HG03571 (cell line): Measurements from ENCODE around the gene C9orf85.

Experiments used
- ATAC-seq: cut with Tn5 transposase; IDR thresholded peaks from one replicate; pipeline ENCODE4 v1.9.1; 2021; ENCODE audit not compliant: unreplicated experiment

C9orf85 gene

DNA sequence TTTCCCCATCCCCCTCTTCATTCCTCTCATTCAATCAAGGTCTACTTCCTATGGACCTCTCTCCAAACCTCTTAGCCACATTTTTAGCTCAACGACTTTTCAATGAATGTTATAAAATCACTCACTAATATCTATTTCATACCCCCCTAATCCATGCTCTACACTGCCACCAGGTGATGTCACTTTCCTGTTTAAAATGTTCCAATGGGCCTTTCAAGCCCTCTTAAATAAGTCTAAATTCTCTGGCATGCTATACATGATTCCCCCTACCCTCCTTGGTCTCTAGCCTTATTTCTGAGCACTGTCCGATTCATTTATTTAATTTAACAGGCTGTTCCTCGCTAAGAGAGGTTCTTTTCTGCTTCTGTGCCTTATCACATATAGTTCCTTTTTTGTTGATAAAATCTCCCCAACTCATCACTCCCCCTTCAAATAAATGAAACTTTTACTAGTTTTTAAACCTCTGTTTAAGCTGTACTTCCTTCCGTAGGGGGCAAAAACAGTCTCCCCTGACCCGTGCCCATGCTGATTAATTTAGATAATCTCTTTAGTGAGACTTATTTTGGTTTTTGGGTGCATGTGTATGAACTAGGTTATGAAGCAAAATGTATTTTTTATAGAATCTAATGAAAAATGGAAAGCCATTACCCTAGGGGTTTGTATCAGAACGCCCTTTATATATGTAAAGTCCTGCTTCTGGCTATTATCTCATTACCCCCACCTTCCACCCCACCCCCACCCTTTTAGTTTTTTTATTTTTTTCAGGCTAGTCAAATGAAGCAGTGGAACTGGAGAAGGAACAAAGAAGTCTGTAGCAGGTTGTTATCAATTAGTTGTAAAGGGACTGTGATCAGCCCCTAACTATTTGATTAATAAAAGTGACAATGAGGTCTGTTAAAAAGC lies 9.5 kb upstream of the C9orf85 start:
- no peak for ATAC-seq

DNA sequence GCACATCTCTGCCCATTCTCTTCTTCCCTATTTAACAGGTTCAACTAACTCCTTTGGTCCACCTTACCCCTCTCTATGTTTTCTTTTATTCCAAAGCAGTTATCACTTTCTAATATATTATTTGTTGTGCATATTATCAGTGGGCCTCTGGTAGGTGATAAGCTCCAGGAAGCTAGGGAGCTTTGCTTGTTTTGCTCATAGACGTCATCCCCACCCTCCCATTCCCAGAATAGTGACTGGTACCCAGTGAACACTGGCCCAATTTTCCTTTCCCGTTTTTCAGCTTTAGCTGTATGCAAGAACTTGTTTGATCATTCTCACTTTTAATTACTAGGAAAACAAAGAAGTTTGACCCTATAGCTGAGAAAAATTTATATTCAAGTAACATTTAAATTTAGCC lies 7.4 kb upstream of the C9orf85 start:
- ATAC-seq, result no peak

DNA sequence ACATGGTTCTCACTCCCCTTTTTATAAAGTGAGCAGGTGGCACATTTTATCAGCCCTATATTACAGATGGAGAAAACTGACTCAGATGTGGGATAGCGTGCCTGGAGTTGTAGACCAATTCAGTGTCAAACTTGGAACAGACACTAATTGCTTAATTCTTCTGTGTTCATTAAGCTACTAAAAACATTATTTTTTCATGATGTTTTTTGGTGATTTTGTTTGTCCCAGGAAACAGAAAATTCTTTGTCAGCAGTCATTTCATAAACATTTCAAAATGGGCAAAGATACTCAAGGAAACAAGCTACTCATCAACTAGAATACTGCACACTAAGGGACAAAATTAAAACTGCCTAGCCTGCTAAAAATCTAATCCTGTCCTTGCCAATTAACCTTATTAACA lies 2.6 kb upstream of the C9orf85 start:
- ATAC-seq, result no peak

DNA sequence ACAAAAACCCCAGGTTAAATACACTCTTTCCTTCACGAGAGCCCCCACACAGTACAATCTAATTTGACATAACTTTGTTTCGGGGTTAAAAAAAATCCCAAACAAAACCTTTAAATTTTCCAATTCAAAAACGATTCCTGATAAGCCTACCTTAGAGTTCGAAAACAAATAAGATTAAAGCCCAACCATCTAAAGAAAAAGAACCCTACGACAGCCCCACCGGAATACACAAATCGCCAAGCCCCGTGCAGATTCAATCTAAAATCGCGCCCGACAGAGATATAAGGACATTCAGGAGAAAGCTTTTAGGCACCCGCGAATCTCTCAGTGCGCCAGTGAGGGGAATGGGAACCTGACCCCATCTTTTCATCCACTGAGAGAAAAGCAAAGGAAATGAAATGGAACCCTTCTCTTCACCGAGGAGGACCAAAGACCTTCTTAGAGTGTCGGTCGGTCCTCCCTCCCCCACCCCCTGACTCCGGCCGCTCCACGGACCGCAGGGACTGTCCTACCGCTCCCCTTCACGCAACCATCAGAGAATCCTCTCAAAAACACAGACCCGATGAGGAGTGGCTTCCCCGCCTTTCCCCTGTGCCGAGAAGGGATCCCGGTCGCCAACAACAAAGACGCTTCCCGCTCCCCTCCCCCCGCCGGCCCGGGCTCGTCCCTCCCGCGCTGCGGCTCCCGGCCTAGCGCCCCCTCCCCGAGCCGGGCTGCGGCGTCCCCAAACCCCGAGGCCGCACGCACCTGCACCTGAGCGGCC lies 1.4 kb upstream of the C9orf85 start:
- ATAC-seq, result no peak

DNA sequence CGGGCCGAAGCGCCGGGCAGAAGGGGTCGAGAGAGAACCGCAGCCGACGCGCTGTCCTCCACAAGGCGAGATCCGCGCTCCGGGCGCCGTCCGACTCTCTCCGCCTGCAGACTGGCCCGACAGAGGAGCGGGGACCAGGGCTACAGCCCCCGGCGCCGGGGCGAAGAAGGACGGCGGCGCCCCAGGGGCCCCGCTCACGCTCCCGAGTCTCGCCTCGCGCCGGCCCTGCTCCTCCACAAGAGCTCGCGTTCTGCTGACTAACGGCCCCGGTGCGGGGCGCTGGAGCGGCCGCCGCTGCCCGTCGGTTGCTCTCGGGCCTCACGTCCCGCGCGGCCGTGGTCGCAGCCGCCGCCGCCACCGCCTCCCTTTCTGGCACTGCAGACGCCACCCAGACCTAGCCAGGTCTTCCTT lies 784 bp upstream of the C9orf85 start:
- ATAC-seq, result peak; percentile 22

DNA sequence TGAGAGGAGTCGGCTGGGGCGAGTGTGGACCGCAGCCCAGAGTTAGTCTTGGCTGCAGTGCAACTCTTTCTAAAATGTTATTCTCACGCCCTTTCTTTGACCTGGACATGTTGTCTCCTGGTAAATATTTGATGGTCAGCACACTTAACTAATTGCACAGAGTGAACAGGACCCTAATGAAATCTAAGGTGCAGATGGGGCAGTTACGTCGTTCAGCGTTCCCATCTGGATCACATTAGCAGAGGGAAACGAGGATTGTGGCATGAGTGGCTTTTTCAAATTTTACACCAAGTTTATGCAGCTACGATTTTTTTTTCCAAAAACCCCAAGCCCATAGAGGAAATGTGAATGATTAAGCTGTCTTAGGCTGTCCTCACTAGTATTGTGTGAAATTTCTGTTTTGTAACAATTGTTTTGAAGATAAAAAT lies 483 bp downstream of the C9orf85 start:
- ATAC-seq, result no peak

DNA sequence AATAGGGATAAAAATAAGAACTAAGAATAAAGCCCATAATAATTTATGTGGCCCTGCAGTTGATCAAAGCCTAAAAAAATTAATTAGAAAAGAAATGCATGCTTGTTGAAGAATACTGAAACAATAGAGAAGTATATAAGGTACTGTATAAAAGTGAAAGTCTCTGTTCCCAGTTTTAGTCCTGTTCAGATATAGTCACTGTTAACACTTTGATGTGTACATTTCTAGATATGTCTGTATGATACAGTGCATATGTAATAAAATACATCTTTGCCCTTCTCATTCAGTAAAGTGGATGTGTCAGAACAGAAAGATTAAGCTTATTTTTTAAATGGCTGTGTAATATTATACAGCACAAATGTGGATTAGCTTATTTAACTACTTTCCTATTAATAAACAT lies 4.1 kb downstream of the C9orf85 start:
- no peak for ATAC-seq

DNA sequence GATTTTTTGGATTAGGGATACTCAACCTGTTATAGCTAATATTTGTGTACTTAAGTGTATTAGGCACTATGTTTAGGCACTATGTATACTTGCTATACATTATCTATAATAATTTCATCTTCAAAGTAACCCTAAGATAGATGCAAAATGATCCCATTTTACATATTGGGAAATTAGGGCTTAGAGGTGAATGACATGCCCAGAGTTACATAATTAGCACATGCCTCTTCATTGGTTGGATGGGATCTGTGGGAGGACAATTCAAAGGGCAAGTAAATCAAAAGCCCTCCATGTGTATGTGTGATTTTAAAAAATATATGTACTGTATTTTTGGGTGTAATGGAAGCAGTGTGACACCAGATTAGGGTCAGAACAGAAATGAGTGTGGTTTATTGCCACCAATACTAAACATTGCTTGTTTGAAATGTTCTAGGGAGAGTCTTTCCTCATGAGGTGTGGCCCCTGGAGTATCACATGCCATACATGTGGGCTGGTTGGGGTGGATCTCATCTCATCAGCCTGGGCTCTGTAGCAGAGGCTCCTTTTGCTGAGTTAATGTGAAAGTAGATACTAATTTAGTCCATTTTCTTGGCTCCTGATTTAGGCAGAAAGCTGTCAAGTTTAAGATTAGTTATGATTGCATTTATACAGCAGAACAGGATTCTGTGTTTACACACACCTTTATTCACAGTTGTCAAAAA lies 5.5 kb downstream of the C9orf85 start:
- ATAC-seq, result peak; percentile 59

DNA sequence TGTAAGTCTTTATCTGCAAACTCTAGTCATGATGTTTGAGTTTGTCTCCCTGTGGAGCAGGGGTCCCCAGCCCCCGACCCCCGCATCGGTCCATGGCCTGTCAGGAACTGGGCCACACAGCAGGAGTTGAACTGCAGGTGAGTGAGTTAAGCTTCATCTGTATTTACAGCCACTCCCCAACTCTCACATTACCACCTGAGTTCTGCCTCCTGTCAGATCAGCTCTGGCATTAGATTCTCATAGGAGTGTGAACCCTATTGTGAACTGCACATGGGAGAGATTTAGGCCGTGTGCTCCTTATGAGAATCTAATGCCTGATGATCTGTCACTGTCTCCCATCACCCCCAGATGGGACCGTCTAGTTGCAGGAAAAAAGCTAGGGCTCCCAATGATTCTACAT lies 7.0 kb downstream of the C9orf85 start:
- no peak for ATAC-seq

DNA sequence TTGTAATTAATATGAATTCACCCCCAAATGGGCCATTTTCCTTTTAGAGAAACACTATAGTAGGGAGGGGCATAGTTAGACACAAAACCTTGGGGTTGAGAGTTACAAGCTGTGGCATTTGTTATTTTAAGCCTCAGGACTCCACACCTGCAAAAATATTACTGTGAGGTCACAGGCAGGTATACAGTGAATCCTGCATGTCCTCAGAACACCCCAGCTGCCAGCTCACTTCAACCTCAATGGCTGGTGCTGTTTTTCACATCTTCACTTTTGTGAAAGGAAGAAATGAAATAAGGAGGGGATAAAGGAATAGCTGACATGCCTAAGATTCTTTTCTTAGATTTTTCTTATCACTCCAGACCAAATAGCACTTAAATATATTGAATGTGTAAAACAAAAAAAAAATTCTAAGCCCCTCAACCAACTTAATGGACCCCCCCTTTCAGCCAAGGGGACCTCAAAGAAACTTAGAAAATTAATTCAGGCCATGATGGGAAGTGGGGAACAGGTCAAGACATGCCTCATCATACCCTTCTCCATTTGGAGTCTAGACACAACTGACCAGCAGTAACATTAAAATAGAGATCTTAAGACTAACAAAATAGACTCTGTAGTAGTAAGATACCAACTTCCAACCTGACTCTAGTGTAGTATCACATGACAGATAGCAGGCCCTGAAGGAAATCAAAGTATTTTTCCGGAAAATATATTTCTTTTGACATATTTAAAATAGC lies 9.2 kb downstream of the C9orf85 start:
- ATAC-seq, result no peak

DNA sequence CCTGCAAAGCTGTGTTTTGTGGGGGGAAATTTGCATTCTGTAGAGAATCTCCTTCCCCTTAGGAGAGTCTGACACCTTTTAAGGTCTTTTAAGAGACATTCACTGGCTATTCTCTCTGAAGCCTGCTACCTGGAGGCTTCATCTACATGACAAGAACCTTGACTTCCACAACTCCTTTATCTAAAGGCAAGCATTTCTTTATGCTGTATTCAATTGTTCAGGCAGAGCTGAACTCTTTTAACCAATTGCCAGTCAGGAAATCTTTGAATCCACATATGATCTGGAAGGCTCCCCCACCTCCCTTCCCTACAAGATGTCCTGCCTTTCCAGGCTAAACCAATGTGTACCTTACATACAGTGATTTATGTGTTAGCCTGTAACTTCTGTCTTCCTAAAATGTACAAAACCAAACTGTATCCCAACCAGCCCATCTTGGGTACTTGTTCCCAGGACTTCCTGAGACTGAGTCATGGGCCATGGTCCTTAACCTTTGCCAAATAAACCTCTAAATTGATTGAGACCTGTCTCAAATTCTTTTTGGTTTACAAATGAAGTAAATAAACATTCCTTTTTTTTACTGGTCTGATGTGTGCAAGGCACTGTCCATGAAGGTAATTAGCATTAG lies 9.9 kb downstream of the C9orf85 start:
- no peak for ATAC-seq

DNA sequence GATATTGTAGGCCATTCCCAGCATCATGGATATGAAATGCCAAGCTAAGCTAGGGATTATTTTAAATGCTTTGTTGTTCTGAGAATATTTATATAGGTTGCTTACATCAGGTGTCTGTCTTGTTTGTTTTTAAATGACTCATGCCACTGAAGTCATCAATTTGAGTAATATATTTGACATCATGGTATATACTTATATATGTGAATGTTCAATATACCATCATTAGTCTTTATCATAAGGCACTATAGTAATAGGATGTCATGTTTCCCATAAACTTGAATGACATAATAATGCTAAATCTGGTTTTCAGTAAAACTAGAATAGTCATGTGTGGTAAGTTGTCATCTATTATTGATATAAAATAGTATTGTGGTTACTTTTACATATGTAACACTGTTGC lies 13.1 kb downstream of the C9orf85 start:
- no peak for ATAC-seq

DNA sequence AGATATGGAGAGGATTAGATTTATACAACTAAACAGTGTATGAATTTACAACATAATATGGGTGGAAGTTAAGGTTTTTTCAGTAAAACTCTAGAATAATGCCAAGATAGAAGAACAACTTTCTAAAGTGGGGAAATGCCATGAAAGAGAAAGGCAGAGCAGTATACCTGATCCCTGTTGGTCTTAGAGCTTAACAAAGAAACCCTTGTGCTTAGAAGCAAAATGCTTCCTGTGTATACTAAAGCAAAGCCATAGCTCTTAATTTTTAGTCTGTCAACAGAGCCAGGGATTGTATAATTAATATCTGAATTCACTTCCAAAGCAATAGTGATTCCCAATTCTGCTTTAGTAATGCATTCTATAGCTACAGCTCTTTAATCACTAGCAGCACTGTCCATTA lies 14.4 kb downstream of the C9orf85 start:
- no peak for ATAC-seq

DNA sequence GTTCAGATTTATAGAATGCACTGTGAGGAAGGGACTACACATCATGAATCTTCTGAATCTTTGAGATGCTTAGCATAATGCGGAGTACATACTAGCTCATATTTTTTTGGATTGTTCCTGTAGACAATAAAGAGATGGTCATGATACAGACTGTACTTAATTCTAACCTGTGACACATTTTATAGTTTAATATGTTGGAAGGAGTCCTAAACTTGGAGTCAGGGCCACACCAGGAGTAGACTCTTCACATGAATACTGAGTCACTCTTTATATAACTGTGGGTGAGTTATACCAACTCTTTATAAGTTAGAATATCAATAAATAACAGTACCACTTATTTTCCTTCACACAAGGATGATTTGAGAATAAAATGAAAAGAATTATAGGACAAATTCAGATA lies 16.9 kb downstream of the C9orf85 start:
- no peak for ATAC-seq

DNA sequence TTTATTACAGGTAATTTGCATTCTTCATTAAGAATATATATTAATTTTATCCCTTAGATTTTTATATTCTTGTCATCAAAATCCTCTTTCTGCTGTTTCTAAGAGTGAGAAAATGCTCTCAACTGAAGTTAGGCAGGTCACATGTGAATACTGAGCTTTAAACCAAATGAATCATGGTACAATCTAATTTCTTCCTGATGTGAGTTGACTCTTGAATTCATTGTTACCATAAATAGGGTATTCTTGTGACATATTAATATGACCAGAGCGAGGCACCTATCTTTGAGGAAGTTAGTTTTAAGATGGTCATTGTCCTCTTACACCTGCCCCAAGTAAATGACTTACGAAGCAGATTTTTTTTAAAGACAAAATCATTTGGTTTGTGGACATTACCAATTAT lies 17.4 kb downstream of the C9orf85 start:
- no peak for ATAC-seq

DNA sequence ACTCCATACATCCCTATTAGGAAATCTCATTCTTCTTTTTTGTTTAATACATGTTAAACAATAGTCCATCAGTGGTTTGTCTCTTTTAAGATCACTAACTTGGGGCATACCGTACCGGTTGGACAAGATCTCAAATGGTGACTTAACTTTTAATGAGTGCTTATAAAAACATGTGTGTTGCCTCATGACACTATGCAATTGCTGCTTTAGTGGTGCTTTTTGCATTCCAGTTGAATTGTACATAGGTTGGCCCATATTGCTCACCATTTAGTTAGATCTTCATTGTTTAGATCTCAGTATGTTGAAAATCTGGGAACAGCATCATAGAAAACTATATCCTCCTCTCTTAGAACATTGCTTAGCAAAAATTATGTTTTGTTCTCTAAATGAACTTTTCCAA lies 17.8 kb downstream of the C9orf85 start:
- no peak for ATAC-seq

DNA sequence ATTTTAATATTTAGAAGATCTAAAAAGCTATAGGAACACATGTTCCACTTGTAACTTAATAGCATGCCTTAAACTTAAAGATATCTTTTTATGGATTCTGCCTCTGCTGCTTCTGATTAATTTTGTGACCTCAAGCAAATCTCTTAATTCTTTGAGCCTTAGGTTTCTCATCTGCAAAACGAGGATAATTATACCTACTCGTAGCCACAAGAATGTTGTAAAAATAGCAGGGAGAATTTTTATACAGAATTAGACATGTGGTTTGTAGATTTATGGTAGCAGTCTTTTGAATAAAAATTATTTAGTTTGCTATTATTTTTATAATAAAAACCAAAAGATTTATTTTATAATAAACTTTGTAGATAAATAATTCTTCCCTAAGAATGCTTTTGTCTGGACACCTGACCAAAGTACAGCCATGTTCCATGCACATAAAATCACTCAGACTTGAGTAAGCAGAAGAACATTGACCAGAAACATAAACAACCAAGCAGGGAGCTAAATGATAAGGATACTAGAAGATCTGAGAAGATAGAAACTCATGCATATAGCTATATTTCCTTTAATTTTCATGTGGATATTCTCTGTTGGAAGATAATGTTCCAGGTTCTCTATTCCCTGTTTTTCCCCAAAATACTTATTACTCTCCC lies 18.5 kb downstream of the C9orf85 start:
- ATAC-seq, result no peak

DNA sequence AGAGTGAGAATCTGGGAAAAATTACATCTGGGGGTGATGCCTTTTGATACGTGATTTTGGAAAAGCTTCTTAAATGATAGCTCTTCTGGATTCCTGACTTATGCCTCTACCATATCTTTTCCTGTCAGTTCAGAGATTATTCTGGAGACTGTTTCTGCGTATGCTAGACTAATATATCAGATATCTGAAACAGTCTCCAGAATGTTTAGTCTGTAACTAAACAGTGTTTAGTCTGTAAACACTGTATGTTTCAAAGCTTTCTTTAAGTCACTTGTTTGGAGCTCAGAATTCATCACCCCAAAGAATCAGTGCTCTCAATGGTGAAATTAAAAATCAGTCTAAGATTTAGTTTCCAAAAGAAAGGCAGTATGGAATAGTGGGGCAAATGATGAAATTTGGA lies 19.7 kb downstream of the C9orf85 start:
- ATAC-seq, result no peak

DNA sequence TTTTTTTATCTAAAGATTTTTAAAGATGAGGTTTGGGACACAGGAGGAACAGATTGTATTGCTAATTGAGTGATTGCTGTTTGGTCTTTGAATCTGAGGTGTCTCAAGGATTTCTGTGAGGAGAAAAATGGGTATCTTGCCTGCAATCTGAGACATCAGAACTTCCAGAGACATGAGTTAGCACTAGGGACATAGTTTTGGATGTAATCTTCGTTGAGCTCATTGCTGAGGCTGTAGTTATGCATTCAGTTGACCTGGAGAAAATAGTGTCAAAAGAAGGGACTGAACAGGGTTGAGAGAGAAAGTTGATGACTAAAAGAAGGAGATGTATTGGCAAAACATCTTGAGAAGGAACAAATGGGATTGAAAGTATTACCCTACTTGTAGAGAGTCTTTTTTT lies 24.6 kb downstream of the C9orf85 start:
- no peak for ATAC-seq

DNA sequence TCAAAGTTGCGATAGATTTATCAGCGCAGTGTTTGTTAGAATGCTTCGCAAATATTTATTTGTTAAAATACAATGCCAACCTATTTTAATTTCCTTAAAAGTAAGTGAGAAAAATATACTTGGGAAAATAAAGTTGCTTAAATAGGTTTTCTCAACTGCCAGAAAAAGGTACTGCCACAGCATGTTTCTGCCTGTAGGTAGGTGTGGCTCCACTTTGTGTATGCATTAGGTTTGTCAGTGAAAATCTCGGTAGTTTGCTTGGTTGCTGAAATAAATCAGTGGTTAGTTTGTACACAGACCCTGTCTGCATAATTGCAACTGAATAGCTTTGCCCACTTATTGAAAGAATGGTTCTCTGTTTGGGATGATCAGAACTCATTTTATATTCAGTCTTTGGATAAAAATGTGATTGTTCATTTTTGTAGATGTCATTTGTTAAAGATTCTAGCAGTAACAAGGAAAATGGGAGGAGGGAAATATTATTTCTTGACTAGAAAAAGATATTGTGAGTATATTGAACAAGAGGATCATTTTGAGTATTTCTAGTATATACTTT lies 25.7 kb downstream of the C9orf85 start:
- no peak for ATAC-seq
